ENCODE measurements around the gene NPTXR.

NPTXR gene

DNA sequence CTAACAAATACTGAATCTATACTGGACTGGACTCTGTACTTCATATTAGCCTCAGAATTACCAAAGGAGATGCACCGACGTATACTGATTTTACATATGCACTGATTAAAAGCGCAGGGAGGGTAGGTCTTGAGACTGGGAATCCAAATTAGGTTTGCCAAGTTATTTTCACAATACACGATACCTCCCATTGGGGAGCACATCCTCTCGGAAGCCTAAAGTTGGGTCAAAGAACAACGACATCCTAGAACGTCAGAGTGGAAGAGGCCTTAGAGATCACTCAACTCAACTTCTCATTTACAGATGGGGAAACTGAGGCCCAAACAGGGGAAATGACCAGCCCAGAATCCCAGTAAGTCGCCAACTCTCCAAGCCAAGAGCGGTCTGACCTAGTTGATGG is 50.5 kb downstream of the NPTXR start:
- DNase-seq: no peak

DNA sequence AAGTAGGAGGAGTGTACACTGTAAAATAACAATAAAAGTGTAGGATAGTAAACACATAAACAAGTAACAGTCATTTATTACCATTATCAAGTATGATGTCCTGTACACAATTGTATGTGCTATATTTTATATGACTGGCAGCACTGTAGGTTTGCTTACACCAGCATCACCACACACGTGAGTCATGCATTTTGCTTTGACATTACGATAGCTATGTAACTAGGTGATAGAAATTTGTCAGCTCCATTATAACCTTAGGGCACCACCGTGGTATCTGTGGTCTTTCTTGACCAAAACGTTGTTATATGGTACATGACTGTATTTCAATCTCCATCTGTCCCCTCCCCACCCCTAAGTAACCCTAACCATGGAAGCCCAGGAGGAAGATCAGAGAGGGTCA is 51.0 kb downstream of the NPTXR start:
- DNase-seq: no peak

DNA sequence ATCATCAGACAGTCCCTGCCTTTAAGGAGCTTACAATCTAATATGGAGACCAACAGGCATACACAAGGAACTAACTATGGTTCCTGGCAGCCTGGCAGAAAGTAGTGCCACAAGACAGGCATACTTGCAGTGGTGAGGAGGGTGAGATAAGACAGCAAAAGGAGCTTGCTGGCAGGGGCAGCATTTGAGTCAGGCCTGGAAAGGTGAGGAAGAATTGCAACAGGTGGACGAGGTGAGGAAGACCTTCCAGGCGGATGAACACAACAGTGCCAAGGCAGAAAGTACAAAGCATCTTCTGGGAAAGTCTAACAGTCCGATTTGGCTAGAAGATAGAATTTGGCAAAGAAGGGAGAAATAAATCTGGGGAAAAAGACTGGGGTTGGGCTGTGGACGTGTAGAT is 54.2 kb downstream of the NPTXR start:
- no peak for DNase-seq

DNA sequence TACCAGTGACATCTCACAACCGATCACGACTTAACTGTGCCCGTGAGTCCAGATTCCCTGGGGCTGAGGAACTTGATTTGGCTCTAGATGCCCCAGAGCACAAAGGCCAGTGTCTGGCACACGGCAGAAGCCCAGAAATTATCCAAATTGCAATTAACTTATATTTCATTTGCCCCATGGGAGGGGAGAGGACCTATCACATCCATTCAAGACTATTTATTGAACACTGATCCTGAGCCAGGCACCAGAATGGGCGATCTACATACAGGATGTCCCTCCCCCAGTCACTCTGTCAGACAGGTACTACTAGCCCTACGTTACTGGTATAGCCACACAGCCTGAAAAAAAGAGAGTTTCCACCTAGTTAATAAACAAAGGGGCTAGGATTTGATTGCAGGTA is 55.0 kb downstream of the NPTXR start:
- no peak for DNase-seq

DNA sequence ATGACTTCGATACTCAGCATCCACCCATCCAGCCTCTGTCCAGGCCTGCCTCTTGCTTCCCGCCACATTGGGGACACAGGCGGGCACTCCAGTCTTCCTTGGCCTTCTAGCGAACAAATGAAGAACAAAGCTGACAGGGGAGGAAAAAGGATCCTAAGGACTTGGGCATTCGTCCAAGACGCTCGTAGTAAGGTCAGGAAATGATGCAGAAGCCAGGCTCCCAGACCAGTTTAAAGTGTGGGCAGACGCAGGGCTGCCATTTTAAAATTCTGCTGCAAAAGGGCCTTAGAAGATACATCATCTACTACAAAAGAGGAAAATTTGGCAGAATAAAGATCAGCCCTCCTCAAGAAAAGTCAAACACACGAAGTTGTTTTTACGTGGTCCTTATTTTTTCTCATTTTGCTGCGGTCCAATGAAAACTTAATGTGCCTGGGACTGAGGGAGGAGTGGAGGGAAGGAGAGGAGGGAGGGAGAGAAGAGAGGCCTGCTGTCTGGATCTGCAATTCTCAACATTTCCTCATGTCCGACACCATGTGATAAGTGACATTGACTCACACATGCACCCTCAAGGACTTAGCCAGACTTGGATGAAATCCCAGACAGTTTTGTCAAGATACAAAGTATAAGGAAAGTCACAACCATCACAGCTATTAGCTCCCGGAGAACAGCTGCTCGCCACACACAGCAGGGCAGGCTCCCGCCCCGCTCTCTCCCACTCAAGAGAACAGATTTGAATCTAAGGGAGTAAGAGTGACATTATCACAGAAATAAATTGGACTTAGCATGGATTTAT is 55.6 kb downstream of the NPTXR start:
- DNase-seq: no peak

GRCh38 chr22:38786631-38787030 is 57.2 kb downstream of the NPTXR start:
- DNase-seq: no peak

DNA sequence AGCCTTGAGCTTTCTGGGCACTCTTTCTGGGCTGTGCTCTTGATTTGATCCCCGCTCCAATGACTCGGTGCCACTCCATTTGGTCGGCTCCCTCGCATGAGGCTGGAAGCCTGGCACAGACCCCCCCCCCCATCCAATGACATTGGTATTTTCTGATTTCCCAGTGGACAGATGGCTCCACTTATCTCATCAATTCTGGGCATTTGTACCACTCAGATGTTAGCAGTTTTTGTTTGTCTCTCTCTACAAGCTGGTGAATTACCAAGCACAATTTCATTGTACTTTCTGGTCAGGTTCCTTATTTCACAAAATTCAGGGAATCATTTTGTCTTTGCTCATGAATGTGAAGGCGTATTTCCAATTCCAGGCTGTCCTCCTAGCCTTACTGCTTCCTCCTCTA is 59.0 kb downstream of the NPTXR start:
- no peak for DNase-seq

DNA sequence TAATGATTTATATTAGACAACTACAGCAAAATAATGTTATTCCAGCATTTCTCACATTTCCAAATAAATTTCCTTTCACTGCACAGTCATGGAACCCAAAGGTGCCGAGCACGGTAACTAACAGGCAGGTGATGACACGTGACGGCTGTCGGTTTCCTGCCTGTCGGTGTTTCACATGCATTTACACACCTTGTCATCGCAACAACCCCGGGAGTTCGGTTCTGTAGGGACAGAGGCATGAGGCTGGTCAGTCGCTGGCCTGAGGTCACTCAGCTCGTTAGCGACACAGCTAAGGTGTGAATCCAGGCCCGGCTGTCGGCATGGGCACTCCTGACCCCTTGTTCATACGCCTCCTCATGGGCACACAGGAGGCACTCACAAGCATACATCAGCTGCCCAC is 59.8 kb downstream of the NPTXR start:
- DNase-seq: no peak

- DNase-seq: no peak
Observed at GRCh38 chr22:38783095-38783615, 60.7 kb downstream of the NPTXR start.

DNA sequence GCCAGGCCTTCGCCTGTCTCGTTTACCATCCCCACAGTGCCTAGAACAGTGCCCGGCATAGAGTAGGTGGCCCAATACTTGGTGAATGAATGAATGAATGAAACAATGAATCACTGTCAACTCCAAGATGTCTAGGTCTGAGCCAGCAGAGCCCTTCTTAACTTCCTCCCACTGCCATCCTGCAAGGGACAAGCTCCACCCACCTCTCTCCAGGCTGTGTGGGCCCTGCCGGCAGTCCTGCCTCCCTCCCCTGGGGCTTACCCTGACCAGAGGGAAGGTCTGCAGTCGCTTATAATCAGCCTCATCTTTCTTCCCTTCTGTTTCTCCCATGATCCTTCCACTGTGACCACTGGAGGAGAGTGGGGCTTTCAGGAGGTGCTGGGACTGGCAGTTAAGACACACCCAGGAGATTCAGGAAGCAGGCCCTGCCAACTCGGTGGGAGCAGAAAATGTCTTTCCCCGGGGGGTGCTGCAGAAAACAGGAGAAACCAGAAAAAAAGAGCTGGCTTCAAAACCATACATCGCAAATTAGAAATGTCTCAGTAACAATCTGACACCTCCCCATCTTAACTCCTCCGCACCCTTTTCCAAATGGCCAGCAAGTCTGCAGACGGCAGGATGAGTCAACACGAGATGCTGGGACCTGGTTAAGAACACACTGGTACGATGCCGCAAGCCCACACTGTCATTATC is 61.3 kb downstream of the NPTXR start:
- peak; percentile 37 for DNase-seq

- DNase-seq: no peak
Observed at GRCh38 chr22:38781033-38781432, 62.8 kb downstream of the NPTXR start.

DNA sequence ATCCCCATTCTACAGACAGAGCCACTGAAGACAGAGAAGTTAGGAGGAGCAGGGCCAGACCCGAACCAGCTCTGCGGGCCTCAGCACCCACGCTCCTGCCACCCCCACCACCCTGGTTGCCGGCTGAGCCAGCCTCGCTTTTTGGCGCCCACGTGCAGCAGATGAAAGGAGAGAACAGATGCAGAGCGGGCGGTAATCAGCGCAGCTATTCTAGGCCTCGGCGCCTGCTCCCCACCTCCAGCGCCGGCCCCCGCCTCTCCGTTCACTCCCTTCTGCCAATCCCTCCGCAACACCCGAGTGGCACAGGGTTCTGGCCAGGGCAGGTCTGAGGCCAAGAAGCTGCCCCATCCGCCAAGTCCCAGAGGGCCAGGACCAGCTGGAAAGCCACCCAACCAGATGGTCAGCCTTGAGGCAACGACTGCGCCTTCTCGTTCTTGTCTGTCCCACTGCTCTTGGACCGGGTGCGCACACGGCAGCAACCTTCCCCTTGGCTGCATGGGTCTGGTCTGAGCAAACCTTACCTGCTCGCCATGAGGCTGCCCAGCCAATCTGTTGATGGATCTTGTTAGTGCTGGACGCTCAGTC is 66.6 kb downstream of the NPTXR start:
- no peak for DNase-seq

DNA sequence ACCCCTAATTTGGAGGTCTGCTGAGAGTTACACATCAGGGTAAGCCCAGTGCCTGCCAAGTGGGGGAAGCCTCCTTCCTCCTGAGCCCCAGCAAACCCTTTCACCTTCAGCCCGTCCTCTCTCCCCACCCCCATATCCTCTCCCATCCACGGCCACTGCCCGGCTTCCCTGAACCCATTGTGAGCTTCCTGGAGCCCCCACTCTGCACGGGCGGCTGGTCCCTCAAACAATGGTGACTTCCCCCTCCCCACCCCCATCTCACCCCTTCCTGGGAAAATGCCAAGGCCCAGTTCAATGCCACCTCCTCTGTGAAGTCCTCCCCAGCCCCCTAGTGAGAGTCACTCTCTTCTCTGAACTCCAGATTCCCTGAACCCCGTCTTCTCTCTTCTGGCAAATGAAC is 67.7 kb downstream of the NPTXR start:
- no peak for DNase-seq

GRCh38 chr22:38775656-38776055 is 68.2 kb downstream of the NPTXR start:
- DNase-seq: no peak

DNA sequence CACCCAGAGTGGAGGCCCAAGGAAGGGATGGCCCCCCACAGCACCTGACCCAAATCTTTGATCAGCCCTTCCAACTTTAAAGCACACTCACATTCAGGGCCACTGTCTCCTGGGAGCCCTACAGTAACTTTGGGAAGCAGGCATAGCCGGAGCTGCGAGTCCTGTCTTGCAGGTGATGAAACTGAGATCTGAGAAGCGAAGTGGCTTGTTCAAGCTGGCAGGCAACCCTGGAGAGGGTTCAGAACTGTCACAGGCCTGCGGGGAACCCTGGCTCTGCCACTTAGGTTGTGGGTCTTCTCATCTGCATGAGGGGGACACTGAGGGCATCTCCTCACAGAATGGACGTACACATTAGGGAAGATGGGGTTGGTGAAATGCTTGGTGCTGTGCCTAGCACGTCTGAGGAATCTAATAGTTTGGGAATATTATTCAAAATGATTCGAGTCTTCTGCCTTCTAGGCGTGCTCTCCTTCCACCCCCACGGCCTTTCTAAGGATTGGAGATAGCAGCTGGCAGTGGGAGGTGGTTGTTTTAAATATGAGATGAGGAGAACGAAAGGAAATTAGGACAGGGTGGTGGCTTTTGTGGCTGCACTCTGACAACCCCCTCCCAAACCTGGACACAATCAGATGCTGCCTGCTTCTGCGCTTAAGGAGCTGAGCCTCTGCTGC is 69.2 kb downstream of the NPTXR start:
- DNase-seq: no peak

DNA sequence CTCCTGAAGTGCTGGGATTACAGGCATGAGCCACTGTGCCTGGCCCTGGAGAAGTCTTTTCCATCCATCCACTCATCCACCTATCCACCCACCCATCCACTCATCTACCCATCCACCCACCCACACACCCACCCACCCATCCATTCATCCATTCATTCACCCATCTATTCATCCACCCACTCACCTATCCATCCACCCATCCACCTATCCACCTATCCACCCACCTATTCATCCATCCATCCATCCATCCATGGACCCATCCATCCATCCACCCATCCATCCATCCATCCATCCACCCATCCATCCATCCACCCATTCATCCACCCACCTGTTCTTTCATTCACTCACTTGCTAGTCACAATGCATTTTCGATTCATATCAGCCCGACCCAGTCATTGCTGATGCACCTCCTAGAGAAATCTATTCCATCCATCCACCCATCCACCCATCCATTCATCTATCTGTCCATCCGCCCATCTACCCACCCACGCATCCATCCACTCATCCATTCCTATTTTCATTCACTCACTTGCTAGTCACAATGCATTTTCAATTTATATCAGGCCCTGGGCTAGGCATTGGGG is 70.4 kb downstream of the NPTXR start:
- no peak for DNase-seq

DNA sequence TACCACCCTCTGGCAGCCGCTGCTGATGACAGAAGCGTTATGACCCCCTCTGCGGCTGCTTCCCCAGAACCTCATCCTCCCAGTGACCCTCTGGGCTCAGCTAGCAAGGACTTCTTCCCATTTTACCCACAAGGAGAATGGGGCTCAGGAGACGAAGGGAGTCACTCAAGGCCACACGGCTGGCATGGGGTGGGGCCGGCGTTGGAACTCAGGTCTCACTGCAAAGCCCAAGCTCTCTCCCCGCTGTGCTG is 71.3 kb downstream of the NPTXR start:
- DNase-seq: no peak

GRCh38 chr22:38770257-38770949 is 73.4 kb downstream of the NPTXR start:
- DNase-seq: no peak
